GM12872 (cell line): ENCODE results near the gene PTPN13.

Experiments used
- CTCF ChIP-seq: IDR thresholded peaks from 3 replicates; pipeline ENCODE4 v1.5.1; 2011; ENCODE audit warnings: low read depth, mild to moderate bottlenecking, low read length, moderate library complexity; ENCODE audit not compliant: insufficient read depth

The PTPN13 gene

DNA sequence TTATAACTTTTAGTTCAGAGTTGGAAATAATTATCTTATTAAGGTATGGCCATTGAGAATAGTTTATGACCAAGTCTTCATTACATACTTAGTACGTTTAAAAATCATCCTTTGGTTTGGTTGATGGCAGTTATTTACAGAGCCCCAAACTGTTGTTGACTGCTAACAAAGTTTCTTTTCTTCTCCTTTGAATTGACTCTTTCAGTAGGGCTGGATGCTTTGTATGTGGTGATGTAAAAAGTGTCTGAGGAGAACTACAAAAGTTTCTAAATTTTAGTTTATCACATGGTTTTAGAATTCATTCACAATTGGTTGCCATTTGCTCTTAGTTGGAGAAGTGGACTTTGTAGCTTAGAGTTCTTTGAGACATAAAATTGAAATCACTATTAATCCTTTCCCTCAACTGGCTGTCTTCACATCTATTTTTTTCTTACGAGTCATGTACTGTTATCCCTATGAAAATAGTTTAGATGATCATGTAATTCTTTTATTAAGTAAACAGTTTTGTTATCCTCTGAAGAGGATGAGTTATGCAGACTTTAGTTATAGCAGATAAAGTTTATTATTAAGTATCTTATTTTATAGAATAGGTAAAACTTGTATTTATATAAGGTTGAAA, 14.8 kb downstream of the PTPN13 start:
- no peak for TF ChIP-seq CTCF

- TF ChIP-seq CTCF: no peak
These were observed 17.6 kb downstream of the PTPN13 start for GRCh38 chr4:86611757-86612156.

DNA sequence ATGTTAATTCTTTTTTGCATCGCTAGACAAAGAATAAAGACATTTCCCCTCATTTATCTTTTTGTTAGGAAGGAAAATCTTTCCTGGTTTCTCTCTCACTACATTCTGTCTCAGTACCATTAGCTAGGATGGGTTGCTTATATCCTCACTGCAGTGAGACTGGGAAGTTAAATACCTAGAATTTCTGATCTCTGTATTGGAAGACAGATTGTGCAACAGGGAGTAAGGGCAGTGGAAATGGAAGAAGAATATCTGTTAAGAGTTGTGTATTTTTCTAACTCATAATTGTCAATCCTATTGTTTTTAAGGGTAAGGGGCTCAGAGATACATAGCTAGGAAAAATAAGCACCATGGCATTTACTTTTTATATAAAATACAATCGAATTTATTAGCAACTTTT, 19.6 kb downstream of the PTPN13 start:
- TF ChIP-seq CTCF: no peak

DNA sequence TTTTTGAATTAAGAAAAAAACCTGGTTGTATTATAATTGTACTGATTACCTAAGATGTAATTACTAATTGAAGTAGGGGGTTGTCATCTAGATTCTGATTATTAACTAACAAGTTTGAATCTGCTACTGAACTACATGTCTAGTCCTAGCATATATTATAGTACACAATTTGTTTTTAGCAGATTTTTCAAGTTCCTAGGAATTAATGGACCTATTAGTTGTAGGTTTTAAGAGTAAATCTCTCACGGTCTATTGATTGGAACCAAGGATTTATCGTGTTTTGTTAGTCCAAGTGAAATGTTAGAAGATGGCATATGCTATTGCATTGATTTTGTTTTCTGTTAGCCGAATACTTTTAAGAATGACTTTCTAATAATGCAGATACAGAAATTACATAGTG, 20.8 kb downstream of the PTPN13 start:
- no peak for TF ChIP-seq CTCF

DNA sequence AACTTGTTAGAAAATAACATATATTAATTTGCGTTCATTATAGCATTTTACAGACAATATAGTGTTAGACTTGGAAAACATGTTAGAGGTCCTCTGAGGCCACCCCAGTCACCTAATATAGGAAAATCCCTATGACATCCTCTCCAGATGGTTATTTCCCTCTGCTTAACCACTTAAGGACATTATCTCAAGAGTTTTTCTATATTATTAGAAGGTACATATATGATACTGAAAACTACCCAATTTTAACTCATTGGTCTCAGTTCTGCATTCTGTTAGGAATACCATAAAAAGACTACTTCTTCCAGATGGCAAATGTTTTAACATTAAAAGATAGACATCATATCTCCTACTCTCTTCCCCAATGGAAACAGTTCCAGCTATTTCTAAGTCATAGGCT, 21.4 kb downstream of the PTPN13 start:
- TF ChIP-seq CTCF: no peak

- no peak for TF ChIP-seq CTCF
These were observed 25.5 kb downstream of the PTPN13 start for GRCh38 chr4:86619656-86620055.

- TF ChIP-seq CTCF: no peak
These were observed 27.3 kb downstream of the PTPN13 start for GRCh38 chr4:86621435-86621834.
